GM23338 (cell line): ENCODE results near the gene FBP1. TPM values are rescaled to one million over a fixed set of nuclear protein-coding genes. Genes with fewer than 3 reads are reported as not detected.

Experiments used
- POLR2AphosphoS5 ChIP-seq: IDR thresholded peaks from 2 replicates; pipeline ENCODE4 v1.6.1; 2016; ENCODE audit warnings: antibody characterized with exemption, low read depth
- STAT1 ChIP-seq: IDR thresholded peaks from one replicate; pipeline ENCODE4 v1.6.1; 2016; ENCODE audit warnings: antibody characterized with exemption; ENCODE audit not compliant: unreplicated experiment
- ZNF114 ChIP-seq: fragments of 250-450 bp; sonication (Bioruptor Pico); IDR thresholded peaks from 2 replicates; pipeline ENCODE4 v1.5.0; 2020; ENCODE audit warnings: mild to moderate bottlenecking, moderate library complexity
- polyA plus RNA-seq: library from polyadenylated mRNA; unstranded; fragments of >200 nt; fragmentation: Nextera tagmentation; extraction: Ambion mirVana; gene quantifications from 2 replicates; pipeline ENCODE4 v1.2.1, GENCODE V29; 2016
- total RNA-seq: library from RNA; depleted of rRNA; stranded (reverse); fragments of >200 nt; shearing (Covaris generic); gene quantifications from 2 replicates; pipeline ENCODE4 v1.2.3, GENCODE V29; 2014
- TF ChIP-seq, protein P1 (sequence below): fragments of 250-450 bp; sonication (Bioruptor Pico); IDR thresholded peaks from 2 replicates; pipeline ENCODE4 v1.5.0; 2020; ENCODE audit warnings: mild to moderate bottlenecking, moderate library complexity
- TF ChIP-seq, protein P2 (sequence below): IDR thresholded peaks from one replicate; pipeline ENCODE4 v1.6.1; 2018; ENCODE audit warnings: antibody characterized with exemption; ENCODE audit not compliant: unreplicated experiment

FBP1 gene
- total and polyA plus RNA-seq, 2 experiments from 2014 or later, result 3.0 to 3.3 TPM

DNA sequence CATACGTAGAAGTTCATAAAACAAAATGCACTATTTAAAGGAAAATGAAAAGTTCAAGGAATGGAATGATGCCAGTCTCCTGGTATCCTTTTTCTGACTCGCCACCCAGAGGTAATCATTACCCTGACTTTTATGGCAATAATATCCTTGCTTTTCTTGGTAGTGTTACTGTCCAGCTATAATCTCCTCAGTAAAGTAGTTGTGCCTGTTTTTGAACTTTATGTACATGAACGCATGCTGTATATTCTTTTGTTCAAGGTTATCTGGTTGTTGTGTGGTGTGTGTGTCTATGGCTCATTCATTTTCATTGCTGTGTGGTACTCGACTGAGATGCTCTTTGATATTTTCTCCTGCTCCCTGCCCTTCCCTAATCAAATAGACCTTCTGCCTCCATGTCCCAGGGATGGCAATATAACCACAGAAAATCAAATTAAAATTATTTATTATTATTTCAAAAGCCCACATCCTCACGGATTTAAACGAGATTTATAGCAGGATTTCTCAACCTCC lies 29.2 kb upstream of the FBP1 start (continued):
- TF ChIP-seq, protein P1, sequence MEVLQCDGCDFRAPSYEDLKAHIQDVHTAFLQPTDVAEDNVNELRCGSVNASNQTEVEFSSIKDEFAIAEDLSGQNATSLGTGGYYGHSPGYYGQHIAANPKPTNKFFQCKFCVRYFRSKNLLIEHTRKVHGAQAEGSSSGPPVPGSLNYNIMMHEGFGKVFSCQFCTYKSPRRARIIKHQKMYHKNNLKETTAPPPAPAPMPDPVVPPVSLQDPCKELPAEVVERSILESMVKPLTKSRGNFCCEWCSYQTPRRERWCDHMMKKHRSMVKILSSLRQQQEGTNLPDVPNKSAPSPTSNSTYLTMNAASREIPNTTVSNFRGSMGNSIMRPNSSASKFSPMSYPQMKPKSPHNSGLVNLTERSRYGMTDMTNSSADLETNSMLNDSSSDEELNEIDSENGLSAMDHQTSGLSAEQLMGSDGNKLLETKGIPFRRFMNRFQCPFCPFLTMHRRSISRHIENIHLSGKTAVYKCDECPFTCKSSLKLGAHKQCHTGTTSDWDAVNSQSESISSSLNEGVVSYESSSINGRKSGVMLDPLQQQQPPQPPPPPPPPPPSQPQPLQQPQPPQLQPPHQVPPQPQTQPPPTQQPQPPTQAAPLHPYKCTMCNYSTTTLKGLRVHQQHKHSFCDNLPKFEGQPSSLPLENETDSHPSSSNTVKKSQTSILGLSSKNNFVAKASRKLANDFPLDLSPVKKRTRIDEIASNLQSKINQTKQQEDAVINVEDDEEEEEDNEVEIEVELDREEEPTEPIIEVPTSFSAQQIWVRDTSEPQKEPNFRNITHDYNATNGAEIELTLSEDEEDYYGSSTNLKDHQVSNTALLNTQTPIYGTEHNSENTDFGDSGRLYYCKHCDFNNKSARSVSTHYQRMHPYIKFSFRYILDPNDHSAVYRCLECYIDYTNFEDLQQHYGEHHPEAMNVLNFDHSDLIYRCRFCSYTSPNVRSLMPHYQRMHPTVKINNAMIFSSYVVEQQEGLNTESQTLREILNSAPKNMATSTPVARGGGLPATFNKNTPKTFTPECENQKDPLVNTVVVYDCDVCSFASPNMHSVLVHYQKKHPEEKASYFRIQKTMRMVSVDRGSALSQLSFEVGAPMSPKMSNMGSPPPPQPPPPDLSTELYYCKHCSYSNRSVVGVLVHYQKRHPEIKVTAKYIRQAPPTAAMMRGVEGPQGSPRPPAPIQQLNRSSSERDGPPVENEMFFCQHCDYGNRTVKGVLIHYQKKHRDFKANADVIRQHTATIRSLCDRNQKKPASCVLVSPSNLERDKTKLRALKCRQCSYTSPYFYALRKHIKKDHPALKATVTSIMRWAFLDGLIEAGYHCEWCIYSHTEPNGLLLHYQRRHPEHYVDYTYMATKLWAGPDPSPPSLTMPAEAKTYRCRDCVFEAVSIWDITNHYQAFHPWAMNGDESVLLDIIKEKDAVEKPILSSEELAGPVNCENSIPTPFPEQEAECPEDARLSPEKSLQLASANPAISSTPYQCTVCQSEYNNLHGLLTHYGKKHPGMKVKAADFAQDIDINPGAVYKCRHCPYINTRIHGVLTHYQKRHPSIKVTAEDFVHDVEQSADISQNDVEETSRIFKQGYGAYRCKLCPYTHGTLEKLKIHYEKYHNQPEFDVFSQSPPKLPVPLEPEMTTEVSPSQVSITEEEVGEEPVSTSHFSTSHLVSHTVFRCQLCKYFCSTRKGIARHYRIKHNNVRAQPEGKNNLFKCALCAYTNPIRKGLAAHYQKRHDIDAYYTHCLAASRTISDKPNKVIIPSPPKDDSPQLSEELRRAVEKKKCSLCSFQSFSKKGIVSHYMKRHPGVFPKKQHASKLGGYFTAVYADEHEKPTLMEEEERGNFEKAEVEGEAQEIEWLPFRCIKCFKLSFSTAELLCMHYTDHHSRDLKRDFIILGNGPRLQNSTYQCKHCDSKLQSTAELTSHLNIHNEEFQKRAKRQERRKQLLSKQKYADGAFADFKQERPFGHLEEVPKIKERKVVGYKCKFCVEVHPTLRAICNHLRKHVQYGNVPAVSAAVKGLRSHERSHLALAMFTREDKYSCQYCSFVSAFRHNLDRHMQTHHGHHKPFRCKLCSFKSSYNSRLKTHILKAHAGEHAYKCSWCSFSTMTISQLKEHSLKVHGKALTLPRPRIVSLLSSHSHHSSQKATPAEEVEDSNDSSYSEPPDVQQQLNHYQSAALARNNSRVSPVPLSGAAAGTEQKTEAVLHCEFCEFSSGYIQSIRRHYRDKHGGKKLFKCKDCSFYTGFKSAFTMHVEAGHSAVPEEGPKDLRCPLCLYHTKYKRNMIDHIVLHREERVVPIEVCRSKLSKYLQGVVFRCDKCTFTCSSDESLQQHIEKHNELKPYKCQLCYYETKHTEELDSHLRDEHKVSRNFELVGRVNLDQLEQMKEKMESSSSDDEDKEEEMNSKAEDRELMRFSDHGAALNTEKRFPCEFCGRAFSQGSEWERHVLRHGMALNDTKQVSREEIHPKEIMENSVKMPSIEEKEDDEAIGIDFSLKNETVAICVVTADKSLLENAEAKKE (CRISPR knock-in tag), result no peak
- TF ChIP-seq, protein P2, sequence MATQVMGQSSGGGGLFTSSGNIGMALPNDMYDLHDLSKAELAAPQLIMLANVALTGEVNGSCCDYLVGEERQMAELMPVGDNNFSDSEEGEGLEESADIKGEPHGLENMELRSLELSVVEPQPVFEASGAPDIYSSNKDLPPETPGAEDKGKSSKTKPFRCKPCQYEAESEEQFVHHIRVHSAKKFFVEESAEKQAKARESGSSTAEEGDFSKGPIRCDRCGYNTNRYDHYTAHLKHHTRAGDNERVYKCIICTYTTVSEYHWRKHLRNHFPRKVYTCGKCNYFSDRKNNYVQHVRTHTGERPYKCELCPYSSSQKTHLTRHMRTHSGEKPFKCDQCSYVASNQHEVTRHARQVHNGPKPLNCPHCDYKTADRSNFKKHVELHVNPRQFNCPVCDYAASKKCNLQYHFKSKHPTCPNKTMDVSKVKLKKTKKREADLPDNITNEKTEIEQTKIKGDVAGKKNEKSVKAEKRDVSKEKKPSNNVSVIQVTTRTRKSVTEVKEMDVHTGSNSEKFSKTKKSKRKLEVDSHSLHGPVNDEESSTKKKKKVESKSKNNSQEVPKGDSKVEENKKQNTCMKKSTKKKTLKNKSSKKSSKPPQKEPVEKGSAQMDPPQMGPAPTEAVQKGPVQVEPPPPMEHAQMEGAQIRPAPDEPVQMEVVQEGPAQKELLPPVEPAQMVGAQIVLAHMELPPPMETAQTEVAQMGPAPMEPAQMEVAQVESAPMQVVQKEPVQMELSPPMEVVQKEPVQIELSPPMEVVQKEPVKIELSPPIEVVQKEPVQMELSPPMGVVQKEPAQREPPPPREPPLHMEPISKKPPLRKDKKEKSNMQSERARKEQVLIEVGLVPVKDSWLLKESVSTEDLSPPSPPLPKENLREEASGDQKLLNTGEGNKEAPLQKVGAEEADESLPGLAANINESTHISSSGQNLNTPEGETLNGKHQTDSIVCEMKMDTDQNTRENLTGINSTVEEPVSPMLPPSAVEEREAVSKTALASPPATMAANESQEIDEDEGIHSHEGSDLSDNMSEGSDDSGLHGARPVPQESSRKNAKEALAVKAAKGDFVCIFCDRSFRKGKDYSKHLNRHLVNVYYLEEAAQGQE, result no peak
- TF ChIP-seq ZNF114 (no peak), POLR2AphosphoS5 (no peak), STAT1 (no peak)
